BLaER1 (cell line): ENCODE results near the gene LRRC41.

ENCODE experiments used
- H3K27ac ChIP-seq: shearing (Covaris generic); formaldehyde crosslinking; 2 replicates; pipeline ENCODE4 v1.8.1; 2022
- H3K27me3 ChIP-seq: shearing (Covaris generic); formaldehyde crosslinking; 2 replicates; pipeline ENCODE4 v1.8.1; 2022
- H3K36me3 ChIP-seq: shearing (Covaris generic); formaldehyde crosslinking; 2 replicates; pipeline ENCODE4 v1.8.1; 2022
- H3K4me1 ChIP-seq: shearing (Covaris generic); formaldehyde crosslinking; 2 replicates; pipeline ENCODE4 v1.8.1; 2022
- H3K4me2 ChIP-seq: shearing (Covaris generic); formaldehyde crosslinking; 2 replicates; pipeline ENCODE4 v1.8.1; 2022
- H3K4me3 ChIP-seq: shearing (Covaris generic); formaldehyde crosslinking; 2 replicates; pipeline ENCODE4 v1.8.1; 2022
- H3K9ac ChIP-seq: shearing (Covaris generic); formaldehyde crosslinking; 2 replicates; pipeline ENCODE4 v1.8.1; 2022
- H3K9me3 ChIP-seq: shearing (Covaris generic); formaldehyde crosslinking; 2 replicates; pipeline ENCODE4 v1.8.1; 2022
- H4K20me1 ChIP-seq: shearing (Covaris generic); formaldehyde crosslinking; 2 replicates; pipeline ENCODE4 v1.8.1; 2022
- Cebpa-rat ChIP-seq: shearing (Covaris generic); IDR thresholded peaks from 2 replicates; pipeline ENCODE4 v1.8.1; 2022

Gene LRRC41

DNA sequence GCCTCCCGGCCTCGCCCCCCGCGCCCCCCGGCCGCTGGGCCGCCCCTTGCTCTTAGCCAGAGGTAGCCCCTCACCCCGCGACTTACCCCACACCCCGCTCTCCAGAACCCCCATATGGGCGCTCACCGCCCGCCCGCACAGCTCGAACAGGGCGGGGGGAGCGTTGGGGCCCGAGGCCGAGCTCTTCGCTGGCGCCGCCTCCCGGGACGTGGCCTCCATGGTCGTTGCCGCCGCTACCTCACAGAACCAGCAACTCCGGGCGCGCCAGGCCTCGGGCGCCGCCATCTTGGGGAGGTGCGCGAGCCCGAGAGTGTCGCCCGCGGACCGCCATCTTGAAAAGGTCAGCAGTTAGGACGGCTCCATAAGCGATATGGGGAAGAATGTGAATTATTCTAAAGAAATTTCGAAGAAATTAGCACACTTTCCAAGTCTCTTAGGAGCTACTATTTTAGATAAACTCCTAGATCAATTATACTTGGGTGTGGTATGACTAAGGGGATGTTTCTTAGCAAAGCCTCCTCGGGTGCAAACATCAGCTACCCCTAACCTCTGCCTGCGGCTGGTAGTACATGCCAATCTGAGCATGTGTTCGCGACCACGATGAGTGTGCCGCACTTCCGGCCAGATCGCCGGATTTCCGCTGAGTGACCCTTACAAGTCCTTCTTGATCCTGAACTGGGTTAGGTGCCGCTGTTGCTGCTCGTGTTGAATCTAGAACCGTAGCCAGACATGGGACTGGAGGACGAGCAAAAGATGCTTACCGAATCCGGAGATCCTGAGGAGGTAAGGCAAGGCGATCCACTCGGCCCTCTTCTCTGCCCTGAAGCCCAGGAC is at the start of gene LRRC41, which contains the start of gene UQCRH:
TSS of gene LRRC41 (minus strand) at position 579 of the 834 bp plus-strand sequence. CDS start at position 285, 294 bp downstream.
TSS of gene UQCRH (plus strand) at position 661 of the 834 bp plus-strand sequence. CDS start at position 730, 69 bp downstream.
- H3K27ac ChIP-seq: peak within 1 kb of the TSS; percentile 99
- no peaks in the 10 kb centered on the region for H3K27me3 ChIP-seq
- peaks cover 80% of the 10 kb centered on the region for H4K20me1 ChIP-seq
- peaks cover 30% of the 10 kb centered on the region for H3K36me3 ChIP-seq
- no peaks in the 10 kb centered on the region for H3K9me3 ChIP-seq
- H3K4me3 ChIP-seq: peak within 1 kb of the TSS; percentile 96
- no peak for TF ChIP-seq Cebpa-rat
- peak within 1 kb of the TSS; percentile 94 for H3K4me2 ChIP-seq
- peaks cover 55% of the 10 kb centered on the region for H3K4me1 ChIP-seq
- H3K9ac ChIP-seq: peak within 1 kb of the TSS; percentile 100

- no peak overlapping the region for H3K4me2 ChIP-seq
- H3K9ac ChIP-seq: no peak overlapping the region
- H3K9me3 ChIP-seq: no peaks in the 10 kb centered on the region
- no peak for TF ChIP-seq Cebpa-rat
- no peaks in the 10 kb centered on the region for H3K4me1 ChIP-seq
- peaks cover 99% of the 10 kb centered on the region for H3K36me3 ChIP-seq
- H3K27me3 ChIP-seq: no peaks in the 10 kb centered on the region
- H4K20me1 ChIP-seq: peaks cover 33% of the 10 kb centered on the region
- no peak overlapping the region for H3K4me3 ChIP-seq
- H3K27ac ChIP-seq: no peak overlapping the region
Observed at GRCh38 chr1:46352363-46352762, 48.9 kb upstream of the LRRC41 start.

GRCh38 chr1:46345281-46345680 is 41.9 kb upstream of the LRRC41 start:
- H3K4me3 ChIP-seq: no peak overlapping the region
- H3K27me3 ChIP-seq: no peaks in the 10 kb centered on the region
- no peak for TF ChIP-seq Cebpa-rat
- peaks cover 31% of the 10 kb centered on the region for H3K4me1 ChIP-seq
- H3K36me3 ChIP-seq: peaks cover 83% of the 10 kb centered on the region
- H3K9ac ChIP-seq: no peak overlapping the region
- no peak overlapping the region for H3K4me2 ChIP-seq
- no peak overlapping the region for H3K27ac ChIP-seq
- H4K20me1 ChIP-seq: peaks cover 79% of the 10 kb centered on the region
- no peaks in the 10 kb centered on the region for H3K9me3 ChIP-seq

DNA sequence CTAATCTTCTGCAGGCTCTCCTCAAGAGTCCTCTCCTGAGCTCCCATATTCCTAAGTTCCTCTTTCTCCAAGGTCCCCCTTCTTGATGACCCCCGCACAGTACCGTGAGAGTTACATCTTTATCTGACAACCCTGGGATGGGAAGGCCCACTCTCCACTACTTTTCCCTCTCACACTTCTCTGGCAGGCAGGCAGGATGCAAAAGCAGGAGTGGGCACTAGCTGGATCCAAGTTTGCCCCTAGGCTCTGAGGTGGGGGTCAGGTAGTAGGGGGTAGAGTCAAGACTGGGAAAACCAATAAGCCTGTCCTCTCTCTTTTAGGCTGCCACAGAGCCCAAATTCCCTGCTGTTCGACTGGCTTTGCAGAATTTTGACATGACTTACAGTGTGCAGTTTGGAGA is 41.1 kb upstream of the LRRC41 start:
- H3K9ac ChIP-seq: no peak overlapping the region
- H3K27ac ChIP-seq: no peak overlapping the region
- peaks cover 73% of the 10 kb centered on the region for H4K20me1 ChIP-seq
- H3K9me3 ChIP-seq: no peaks in the 10 kb centered on the region
- H3K4me1 ChIP-seq: peaks cover 35% of the 10 kb centered on the region
- TF ChIP-seq Cebpa-rat: no peak
- no peak overlapping the region for H3K4me2 ChIP-seq
- no peaks in the 10 kb centered on the region for H3K27me3 ChIP-seq
- H3K36me3 ChIP-seq: peaks cover 75% of the 10 kb centered on the region
- H3K4me3 ChIP-seq: no peak overlapping the region

- Histone ChIP-seq H3K4me1 (peaks cover 42% of the 10 kb centered on the region), H3K4me3 (no peak overlapping the region), H3K27ac (no peak overlapping the region), H3K36me3 (peaks cover 68% of the 10 kb centered on the region), H3K9ac (no peak overlapping the region), H3K4me2 (no peak overlapping the region), H3K9me3 (no peaks in the 10 kb centered on the region), H4K20me1 (peaks cover 68% of the 10 kb centered on the region), H3K27me3 (no peaks in the 10 kb centered on the region)
- no peak for TF ChIP-seq Cebpa-rat
Observed at GRCh38 chr1:46343705-46344104, 40.3 kb upstream of the LRRC41 start.

GRCh38 chr1:46343351-46343695 is 39.9 kb upstream of the LRRC41 start:
- no peak overlapping the region for H3K27ac ChIP-seq
- TF ChIP-seq Cebpa-rat: no peak

GRCh38 chr1:46342677-46343350 is 39.4 kb upstream of the LRRC41 start:
- Histone ChIP-seq H3K4me2 (peak overlapping the region; percentile 73), H3K36me3 (peaks cover 60% of the 10 kb centered on the region)

More at GRCh38 chr1:46343351-46343695, 39.9 kb upstream of the LRRC41 start:
- H3K4me1 ChIP-seq: peaks cover 44% of the 10 kb centered on the region
- no peak overlapping the region; the same call in 1 of the 2 replicates for H3K9ac ChIP-seq
- peaks cover 64% of the 10 kb centered on the region for H3K36me3 ChIP-seq
- H3K4me2 ChIP-seq: 0 out of 2 replicates have a peak overlapping the region, but pooled peaks have one; percentile 73
- peaks cover 66% of the 10 kb centered on the region for H4K20me1 ChIP-seq
- H3K4me3 ChIP-seq: no peak overlapping the region
- no peaks in the 10 kb centered on the region for H3K27me3 ChIP-seq
- no peaks in the 10 kb centered on the region for H3K9me3 ChIP-seq

DNA sequence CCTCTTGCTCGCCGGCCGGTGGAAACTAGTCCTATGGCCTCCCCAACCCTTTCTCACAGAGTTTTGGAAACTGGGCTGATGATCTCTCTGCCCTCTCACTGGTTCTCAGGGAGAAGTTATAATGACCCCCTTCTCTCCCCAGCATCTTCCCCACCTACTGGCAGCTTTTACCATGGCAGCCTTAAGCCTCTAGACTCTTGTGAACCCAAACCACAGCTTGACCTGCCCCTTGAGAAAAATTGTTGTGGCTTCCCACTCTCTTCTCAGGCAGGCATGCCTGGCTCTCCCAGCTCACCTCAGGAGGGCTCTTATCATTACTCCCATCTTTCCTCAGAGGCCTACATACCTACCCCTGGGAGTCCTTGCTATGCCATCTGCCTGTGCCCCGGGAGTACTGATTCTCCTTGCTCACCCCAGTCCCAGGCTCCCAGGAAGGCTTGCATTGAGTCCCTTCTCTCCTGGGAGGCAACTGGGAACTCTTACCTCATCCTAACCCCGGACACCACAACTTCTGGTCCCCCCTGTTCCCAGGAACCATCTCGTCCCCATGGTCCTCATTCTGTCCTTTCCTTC is 38.8 kb upstream of the LRRC41 start:
- H3K27ac ChIP-seq: 0 out of 2 replicates have a peak overlapping the region, but pooled peaks have one; percentile 88
- H3K9me3 ChIP-seq: no peaks in the 10 kb centered on the region
- H3K36me3 ChIP-seq: peaks cover 53% of the 10 kb centered on the region
- H3K4me2 ChIP-seq: peak overlapping the region; percentile 73
- TF ChIP-seq Cebpa-rat: no peak
- H3K4me1 ChIP-seq: peaks cover 44% of the 10 kb centered on the region
- no peaks in the 10 kb centered on the region for H3K27me3 ChIP-seq
- H4K20me1 ChIP-seq: peaks cover 56% of the 10 kb centered on the region
- peak overlapping the region; percentile 76 for H3K4me3 ChIP-seq
- H3K9ac ChIP-seq: peak overlapping the region; percentile 87

More at GRCh38 chr1:46342677-46343350, 39.4 kb upstream of the LRRC41 start:
- no peaks in the 10 kb centered on the region for H3K27me3 ChIP-seq
- TF ChIP-seq Cebpa-rat: no peak
- H3K4me3 ChIP-seq: no peak overlapping the region
- H3K27ac ChIP-seq: no peak overlapping the region
- H3K9ac ChIP-seq: no peak overlapping the region; the same call in 1 of the 2 replicates
- peaks cover 44% of the 10 kb centered on the region for H3K4me1 ChIP-seq
- peaks cover 62% of the 10 kb centered on the region for H4K20me1 ChIP-seq
- no peaks in the 10 kb centered on the region for H3K9me3 ChIP-seq

DNA sequence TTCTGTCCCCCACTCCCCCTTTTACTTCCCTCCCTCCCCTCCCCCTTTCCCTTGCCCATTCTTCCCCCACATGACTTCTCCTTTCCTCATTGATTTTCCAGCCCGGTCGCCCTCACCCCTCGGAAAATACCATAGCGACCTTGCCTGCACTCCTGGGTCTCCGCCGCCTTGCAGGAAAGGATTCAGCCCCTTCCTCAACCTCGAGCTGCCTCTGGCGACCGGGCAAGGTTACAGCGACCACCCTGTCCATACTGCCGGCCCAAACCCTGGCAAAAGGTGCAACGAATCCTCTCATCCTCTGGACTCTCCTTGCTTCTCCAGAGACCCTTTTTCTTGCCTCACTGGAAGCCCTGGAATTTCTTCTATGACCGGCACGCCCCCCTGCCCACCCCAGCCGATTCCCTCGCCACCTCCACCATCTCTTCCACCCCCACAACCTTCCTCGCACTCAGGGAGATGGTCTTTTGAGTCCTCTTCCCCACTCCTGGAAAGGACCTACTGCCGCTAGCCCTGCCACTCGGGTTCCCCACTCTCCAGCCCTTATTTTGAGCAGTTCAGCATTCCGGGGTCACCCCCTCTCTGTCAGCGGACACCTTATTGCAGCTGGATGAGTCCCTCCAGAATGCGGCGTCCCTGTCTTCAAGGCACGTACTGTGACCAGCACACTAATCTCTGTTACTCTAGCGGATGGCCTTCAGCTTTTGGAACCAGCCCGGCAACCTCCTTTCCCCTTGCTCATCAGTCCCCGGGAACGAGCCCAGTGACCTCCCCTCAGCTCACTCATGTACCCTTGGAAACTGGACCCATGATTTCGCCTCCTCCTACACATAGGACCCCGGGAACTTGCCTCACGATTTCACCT is 38.0 kb upstream of the LRRC41 start:
- H4K20me1 ChIP-seq: peaks cover 48% of the 10 kb centered on the region
- H3K9me3 ChIP-seq: no peaks in the 10 kb centered on the region
- no peaks in the 10 kb centered on the region for H3K27me3 ChIP-seq
- H3K4me3 ChIP-seq: peak overlapping the region; percentile 76
- peaks cover 44% of the 10 kb centered on the region for H3K4me1 ChIP-seq
- no peak for TF ChIP-seq Cebpa-rat
- peak overlapping the region; percentile 88 for H3K27ac ChIP-seq
- peaks cover 46% of the 10 kb centered on the region for H3K36me3 ChIP-seq
- H3K9ac ChIP-seq: peak overlapping the region; percentile 87
- H3K4me2 ChIP-seq: peak overlapping the region; percentile 73
